ENCODE results near the gene KSR2. TPM values are rescaled to one million over a fixed set of nuclear protein-coding genes. Genes with fewer than 3 reads are reported as not detected.

KSR2 gene
- total and polyA plus RNA-seq, 2 of the 13 experiments (the other 11 are each of a cell fraction or from before 2014, with no cell fraction given): 0.02 TPM; not detected in 1

DNA sequence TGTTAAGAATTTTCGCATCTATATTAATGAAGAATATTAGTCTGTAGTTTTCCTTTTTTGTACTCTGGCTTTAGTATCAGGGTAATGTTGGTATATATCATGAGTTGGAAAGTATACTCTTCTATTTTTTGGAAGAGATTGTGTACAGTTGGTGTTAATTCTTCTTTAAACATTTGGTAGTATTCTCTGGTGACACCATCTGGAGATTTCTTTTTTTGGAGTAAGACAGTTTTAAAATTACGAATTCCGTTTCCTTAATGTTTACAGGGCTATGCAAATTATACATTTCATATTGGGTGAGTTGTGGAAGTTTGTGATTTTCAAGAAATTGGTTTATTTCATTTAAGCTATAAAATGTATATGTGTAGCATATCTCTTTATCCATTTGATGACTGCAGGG, 423.6 kb downstream of the KSR2 start (continued):
- TF ChIP-seq, protein P1, sequence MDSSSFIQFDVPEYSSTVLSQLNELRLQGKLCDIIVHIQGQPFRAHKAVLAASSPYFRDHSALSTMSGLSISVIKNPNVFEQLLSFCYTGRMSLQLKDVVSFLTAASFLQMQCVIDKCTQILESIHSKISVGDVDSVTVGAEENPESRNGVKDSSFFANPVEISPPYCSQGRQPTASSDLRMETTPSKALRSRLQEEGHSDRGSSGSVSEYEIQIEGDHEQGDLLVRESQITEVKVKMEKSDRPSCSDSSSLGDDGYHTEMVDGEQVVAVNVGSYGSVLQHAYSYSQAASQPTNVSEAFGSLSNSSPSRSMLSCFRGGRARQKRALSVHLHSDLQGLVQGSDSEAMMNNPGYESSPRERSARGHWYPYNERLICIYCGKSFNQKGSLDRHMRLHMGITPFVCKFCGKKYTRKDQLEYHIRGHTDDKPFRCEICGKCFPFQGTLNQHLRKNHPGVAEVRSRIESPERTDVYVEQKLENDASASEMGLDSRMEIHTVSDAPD (CRISPR knock-in tag; IDR thresholded peaks at IDR 0.05): no peak
- TF ChIP-seq, protein P2, sequence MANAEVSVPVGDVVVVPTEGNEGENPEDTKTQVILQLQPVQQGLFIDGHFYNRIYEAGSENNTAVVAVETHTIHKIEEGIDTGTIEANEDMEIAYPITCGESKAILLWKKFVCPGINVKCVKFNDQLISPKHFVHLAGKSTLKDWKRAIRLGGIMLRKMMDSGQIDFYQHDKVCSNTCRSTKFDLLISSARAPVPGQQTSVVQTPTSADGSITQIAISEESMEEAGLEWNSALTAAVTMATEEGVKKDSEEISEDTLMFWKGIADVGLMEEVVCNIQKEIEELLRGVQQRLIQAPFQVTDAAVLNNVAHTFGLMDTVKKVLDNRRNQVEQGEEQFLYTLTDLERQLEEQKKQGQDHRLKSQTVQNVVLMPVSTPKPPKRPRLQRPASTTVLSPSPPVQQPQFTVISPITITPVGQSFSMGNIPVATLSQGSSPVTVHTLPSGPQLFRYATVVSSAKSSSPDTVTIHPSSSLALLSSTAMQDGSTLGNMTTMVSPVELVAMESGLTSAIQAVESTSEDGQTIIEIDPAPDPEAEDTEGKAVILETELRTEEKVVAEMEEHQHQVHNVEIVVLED (CRISPR knock-in tag; IDR thresholded peaks at IDR 0.05; ENCODE audit: borderline replicate concordance): no peak
- TF ChIP-seq, protein P3, sequence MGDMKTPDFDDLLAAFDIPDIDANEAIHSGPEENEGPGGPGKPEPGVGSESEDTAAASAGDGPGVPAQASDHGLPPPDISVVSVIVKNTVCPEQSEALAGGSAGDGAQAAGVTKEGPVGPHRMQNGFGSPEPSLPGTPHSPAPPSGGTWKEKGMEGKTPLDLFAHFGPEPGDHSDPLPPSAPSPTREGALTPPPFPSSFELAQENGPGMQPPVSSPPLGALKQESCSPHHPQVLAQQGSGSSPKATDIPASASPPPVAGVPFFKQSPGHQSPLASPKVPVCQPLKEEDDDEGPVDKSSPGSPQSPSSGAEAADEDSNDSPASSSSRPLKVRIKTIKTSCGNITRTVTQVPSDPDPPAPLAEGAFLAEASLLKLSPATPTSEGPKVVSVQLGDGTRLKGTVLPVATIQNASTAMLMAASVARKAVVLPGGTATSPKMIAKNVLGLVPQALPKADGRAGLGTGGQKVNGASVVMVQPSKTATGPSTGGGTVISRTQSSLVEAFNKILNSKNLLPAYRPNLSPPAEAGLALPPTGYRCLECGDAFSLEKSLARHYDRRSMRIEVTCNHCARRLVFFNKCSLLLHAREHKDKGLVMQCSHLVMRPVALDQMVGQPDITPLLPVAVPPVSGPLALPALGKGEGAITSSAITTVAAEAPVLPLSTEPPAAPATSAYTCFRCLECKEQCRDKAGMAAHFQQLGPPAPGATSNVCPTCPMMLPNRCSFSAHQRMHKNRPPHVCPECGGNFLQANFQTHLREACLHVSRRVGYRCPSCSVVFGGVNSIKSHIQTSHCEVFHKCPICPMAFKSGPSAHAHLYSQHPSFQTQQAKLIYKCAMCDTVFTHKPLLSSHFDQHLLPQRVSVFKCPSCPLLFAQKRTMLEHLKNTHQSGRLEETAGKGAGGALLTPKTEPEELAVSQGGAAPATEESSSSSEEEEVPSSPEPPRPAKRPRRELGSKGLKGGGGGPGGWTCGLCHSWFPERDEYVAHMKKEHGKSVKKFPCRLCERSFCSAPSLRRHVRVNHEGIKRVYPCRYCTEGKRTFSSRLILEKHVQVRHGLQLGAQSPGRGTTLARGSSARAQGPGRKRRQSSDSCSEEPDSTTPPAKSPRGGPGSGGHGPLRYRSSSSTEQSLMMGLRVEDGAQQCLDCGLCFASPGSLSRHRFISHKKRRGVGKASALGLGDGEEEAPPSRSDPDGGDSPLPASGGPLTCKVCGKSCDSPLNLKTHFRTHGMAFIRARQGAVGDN (CRISPR knock-in tag; IDR thresholded peaks at IDR 0.05): no peak
- TF ChIP-seq, protein P4, sequence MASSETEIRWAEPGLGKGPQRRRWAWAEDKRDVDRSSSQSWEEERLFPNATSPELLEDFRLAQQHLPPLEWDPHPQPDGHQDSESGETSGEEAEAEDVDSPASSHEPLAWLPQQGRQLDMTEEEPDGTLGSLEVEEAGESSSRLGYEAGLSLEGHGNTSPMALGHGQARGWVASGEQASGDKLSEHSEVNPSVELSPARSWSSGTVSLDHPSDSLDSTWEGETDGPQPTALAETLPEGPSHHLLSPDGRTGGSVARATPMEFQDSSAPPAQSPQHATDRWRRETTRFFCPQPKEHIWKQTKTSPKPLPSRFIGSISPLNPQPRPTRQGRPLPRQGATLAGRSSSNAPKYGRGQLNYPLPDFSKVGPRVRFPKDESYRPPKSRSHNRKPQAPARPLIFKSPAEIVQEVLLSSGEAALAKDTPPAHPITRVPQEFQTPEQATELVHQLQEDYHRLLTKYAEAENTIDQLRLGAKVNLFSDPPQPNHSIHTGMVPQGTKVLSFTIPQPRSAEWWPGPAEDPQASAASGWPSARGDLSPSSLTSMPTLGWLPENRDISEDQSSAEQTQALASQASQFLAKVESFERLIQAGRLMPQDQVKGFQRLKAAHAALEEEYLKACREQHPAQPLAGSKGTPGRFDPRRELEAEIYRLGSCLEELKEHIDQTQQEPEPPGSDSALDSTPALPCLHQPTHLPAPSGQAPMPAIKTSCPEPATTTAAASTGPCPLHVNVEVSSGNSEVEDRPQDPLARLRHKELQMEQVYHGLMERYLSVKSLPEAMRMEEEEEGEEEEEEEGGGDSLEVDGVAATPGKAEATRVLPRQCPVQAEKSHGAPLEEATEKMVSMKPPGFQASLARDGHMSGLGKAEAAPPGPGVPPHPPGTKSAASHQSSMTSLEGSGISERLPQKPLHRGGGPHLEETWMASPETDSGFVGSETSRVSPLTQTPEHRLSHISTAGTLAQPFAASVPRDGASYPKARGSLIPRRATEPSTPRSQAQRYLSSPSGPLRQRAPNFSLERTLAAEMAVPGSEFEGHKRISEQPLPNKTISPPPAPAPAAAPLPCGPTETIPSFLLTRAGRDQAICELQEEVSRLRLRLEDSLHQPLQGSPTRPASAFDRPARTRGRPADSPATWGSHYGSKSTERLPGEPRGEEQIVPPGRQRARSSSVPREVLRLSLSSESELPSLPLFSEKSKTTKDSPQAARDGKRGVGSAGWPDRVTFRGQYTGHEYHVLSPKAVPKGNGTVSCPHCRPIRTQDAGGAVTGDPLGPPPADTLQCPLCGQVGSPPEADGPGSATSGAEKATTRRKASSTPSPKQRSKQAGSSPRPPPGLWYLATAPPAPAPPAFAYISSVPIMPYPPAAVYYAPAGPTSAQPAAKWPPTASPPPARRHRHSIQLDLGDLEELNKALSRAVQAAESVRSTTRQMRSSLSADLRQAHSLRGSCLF (CRISPR knock-in tag; IDR thresholded peaks at IDR 0.05; ENCODE audit: borderline replicate concordance): no peak

Measured in HepG2 (cell line).